Stimulated activated CD8-positive, alpha-beta memory T cell treated with anti-CD3 and anti-CD28 coated beads, Interleukin-15, amount 100 ng/mL, for 4 hours (primary cell): ENCODE measurements around the gene CCDC68.

Source experiments
- DNase-seq, 2 donors: peaks; one replicate each; pipeline ENCODE4 v3.0.0-alpha.2; 2020; ENCODE audit warnings: low read depth in 2 of 2

Gene CCDC68

DNA sequence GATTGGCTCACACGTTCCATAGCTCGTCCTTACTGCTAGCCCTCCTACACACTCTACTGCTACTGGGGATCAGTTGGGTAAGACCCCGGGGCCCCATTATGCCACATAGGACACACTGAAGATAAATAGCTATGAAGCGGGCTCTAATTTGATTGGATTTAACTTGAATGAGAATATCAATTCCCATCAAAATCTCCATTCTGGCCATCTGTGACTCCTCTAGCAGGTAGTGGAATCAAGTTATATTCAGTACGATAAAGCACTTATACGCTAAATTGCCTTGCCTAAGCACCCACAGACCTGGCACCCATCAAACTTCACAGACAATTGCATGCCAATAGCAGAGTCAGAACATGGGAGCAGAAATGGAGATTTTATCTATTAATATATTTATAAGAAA, 39.8 kb downstream of the CCDC68 start:
- DNase-seq: no peak

DNA sequence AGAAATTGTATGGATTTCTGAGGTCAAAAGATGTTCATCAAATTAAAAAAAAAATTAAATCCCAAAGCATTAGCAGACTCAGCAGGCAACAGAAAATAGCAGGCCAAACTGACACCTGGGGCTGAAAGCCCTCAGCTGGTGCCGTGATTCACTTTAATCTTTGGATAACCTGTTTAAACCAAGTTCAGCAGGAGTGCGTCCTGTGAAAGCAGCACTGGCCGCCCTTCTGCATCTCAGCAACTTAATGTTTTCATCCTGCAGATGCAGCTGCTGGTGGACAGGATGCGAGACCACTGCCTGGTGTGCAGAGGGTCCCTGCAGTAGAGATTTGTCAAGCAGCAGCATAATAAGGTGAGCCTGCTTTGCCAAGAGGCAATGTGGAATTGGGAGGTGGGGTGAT, 41.2 kb downstream of the CCDC68 start:
- no peak for DNase-seq

DNA sequence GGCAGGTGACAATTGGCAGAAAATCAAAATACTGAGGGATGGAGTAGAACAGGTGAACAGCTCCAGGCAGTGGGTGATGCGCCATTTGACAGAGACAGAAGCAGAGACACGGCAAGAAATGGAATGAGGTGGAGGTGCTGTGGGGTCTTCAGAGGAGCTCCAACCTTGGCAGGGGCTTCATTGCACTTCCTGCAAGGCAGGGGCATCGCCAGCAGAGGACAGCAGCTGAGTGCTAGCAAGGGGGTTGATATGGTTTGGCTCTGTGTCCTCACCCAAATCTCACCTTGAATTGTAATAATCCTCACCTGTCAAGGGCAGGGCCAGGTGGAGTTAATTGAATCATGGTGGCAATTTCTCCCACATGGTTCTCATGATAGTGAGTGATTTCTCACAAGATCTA, 42.8 kb downstream of the CCDC68 start:
- no peak for DNase-seq

DNA sequence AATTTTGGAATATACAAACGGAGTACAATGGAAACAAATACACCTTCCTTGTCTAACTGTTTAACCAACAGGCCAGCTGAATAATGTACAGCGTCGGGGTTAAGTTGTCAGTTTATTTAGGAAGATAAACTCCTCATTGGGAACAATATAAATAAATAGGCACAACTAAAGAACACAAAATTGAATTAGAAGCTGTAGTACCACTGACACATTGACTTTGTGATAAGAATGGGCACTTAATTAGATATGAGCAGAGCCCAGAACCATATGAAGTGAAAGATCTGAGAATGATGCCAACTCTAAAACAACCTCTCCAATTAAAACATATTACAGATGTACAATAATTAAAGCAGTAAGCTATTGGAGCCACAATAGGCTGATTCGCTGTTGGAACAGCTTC, 44.4 kb downstream of the CCDC68 start:
- DNase-seq: no peak

DNA sequence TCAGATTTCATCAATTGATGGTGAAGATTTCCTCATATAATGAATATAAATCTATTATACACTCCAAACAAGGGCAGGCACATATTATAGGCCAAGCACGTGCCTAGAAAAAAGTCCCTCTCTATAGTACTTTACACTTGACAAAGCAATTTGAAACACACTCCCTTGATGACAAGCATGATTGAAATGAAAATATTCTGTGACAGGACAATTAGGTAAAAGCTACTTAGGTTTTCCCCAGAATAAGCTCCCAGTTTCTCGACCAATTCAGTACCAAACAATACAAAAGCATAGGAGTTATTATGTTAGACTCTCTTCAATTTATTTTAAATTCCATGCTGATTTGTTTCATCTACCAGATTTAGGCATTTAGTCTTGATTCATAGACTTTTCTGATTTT, 47.7 kb downstream of the CCDC68 start:
- no peak for DNase-seq

DNA sequence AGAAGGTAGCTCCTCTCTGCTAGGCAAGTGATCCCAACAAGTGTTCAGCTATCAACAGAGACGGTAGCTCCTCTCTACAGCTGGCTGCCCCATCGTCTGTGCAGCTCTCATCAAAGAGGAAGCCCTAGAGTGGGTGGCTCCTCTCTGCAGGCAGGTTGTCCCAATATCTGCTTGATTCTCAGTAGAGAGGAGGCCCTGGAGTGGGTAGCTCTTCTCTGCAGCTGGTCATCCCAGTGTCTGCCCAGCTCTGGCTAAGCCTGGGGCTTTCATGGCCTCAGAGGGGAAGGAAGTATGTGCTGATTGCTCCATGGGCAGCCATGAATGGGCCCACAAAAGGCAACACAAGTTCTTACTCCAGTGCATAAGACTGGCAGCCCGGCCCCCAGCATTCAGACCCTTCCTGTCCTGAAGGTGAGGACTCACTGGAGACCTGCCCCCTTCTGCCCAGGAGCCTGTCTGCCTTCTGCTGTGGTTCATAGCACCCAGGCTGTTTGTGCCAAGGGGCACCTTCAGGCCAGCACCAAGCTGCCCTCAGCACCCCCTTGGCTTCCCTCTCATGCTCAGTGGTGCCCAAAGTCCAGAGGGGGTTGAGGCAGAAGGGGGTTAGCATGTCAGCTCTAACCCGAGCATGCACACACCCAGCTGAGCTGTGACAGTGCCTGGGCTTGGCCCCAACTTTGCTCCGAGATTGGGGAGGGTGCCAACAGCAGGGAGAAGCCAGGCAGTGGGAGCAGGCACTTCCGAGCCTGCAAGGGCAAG, 48.9 kb downstream of the CCDC68 start:
- DNase-seq: no peak

DNA sequence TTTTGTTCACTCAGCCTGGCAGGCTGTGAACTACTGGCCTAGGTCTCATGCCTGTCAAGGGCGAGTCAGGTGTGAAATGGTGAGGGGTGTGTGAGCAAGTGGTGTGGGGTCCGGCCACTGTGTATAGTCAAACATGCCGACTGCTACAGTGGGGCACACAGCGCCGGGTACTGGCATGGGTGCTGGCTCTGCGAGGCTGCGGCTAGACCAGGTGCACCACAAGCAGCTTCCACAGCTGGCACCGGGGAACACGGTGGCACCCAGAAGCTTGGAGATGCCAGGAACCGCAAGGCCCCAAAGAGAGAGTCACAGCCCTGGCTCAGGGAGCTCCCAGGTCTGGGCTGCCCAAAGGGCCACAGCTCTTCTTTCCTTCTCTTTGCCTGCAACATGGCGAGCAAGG, 49.7 kb downstream of the CCDC68 start:
- DNase-seq: no peak

DNA sequence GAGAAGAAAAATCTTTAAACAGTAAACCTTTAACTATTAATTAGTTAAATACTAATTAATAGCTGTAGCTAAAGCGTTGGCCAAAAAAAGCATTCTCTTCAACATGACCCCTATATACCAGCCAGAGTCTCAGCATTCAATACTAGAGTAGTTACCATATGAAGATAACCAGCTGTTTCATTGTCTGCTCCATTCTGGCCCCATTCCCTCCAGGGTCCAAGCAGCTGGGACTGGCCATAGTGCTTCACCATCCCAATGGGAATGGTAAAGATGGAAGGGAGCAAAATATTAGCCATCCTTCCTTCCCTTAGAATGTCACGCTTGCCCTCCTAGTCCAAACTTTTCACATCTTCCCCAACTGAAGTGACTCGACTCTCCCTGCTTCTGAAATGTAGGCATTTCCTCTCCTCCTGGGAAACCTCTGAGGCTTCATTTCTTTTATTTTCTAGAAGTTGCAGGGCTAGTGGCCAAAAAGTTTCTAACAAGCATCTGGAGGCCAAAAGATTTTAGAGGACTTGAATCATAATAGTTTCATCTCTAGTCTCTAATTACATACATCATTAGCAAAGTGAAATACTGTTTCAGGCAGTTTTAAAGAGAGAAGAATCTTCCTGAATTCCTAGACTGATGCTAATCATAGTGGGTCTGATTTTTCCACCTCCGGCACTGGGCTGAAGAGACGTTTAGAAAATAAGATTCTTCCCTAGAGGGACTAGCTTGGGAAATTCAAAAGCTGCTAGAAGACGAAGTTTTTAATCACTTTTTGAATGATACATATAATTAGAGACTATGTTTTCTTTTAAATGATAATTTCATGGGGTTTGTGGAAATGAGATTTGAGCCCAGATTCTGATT, 52.7 kb downstream of the CCDC68 start:
- no peak for DNase-seq

DNA sequence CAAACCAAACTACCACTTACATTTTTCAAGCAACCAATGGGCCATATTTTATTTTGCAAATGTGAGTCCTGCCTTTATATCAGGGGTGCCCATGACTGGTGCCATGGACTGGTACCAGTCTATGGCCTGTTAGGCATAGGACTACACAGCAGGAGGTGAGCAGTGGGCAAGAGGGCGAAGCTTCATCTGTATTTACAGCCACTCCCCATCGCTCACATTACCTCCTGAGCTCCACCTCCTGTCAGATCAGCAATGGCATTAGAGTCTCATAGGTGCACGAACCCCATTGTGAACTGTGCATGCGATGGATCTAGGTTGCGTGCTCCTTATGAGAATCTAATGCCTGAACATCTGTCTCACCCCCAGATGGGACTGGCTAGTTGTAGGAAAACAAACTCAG, 53.6 kb downstream of the CCDC68 start:
- no peak for DNase-seq

DNA sequence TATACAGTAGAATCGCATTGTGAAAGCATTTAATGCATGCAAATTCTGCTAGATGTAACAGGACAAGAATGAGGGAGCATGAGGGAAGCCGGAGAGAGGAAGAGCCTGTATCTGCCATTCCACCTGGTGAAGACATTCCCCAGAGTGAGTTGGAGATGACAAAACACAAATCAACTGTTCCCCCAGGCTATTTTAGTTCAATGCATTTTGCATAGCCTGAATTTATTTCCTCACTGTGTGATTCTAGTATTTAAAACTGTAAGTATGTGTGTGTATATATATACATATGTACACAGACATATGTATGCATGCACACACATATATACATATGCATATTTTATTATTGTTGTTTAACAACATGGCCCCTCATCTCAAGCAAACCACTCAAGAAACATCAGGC, 54.7 kb downstream of the CCDC68 start:
- no peak for DNase-seq

DNA sequence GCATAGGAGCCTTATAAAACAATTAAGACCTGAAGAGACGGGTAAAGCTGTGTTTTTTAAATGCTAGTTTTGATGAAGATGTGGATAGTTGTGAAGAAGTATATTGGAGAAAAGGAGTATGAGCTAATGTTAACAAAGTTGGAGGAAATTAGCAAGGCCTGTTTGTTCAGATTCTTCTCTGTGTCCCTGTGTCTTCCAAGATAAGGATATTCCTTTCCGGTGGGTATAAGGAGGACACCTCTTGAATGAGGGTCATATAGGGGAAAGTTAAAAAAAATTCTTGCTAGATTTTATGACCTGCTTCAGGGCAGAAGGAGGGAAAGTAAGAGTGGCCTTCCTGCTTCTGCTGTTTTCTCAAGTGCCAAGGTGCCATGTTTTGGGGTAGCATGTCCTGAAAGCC, 59.0 kb downstream of the CCDC68 start:
- no peak for DNase-seq

DNA sequence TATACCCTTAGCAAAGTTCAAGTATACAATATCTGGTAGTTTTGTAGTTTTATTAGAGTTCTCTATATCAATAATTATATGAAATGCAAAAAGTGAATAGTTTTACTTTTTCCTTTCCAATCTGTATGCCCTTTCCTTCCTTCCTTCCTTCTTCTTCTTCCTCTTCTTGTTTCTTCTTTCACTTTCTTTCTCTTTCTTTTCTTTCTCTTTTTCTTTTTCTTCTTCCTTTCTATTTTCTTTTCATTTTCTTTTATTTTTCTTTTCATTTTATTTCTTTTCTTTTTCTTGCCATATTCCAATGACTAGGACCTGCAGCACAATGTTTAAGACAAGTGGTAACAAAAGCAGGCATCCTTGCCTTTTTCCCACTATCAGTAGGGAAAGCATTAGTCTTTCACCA, 59.8 kb downstream of the CCDC68 start:
- no peak for DNase-seq

DNA sequence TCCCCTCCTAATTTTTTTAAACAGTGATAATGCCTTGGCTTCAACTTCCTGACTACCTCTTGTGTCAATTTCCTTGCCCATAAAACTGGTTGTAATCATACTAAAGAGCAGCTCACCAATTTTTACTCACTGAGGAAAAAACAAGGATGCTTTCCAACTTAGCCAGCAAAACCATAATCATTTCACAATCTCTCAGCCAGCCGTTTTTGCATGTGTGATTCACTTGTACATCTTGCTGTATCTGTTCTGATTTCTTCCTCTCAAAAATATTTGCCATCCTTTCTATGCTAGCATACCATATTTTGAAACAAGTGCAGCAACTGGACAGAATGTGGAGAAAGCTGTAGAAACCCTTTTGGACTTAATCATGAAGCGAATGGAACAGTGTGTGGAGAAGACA, 70.3 kb downstream of the CCDC68 start:
- DNase-seq: no peak

DNA sequence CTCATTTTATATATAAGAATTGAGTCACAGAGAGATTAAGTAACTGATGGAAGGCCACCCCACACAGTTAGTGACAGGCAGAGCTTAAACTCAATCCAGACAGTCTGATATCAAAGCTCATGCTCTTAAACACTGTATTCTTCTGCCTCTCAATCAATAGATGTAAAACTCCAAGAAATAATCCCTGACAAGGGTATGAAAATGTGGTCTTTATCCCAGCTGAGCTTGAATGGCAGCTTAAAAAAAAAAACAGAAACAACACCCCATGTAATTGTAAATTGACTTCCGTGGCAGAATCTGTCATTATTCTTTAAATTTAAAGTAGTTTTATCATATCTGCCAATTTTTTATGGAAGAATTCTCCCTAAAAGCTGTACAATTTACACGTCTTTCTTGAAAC, 70.9 kb downstream of the CCDC68 start:
- DNase-seq: no peak

DNA sequence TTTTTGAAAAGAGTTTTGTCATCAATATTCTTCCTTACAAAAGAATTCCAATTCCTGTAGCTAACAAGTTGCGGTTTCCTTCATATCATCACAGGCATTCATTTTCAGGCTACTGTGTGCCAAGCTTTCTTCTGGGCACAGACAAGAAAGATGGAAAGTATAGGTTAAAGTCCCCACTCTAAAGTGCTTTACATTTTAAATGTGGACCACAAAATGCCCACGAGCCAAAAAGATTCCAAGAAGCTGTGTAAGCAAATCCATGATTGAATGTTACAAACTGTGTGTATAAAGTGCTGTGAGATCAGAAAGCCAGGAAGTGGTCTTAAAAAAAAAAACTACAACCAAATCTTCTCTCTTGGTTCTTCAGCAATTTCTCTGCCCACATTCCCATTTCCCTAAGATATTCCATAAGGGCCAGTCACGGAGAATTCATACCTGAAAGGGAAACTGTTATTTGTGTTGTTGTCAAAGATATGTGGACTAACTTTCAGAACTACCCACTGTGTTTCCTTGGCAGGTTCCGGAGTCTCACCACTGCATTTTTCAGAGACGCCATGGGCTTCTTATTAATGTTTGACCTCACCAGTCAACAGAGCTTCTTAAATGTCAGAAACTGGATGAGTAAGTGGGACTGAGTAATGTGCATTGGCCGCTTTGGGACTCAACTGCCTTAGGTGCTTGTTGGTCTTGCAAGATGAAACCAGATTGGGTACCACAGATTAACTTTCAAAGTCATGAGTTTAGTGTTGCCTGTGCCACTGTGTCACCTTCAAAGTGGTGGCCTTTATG, 75.3 kb downstream of the CCDC68 start:
- no peak for DNase-seq

DNA sequence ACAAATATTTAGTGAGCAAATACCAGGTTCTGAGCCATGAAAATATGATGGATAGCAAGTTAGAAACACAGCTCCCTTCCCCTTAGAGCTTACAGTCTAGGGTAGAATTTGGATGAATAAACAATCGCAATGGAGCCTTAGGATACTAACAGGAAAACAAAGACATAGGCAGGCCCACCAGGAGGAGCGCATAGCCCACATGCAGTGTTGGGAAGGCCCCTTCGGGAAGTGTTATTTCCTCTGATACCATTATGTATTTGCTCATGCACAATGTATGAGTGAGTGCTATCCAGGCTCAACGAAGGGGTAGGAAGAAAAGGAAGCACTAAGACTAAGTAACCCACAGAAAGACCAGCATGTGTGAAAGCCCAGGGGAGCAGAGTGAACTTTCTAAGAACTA, 76.9 kb downstream of the CCDC68 start:
- DNase-seq: no peak

DNA sequence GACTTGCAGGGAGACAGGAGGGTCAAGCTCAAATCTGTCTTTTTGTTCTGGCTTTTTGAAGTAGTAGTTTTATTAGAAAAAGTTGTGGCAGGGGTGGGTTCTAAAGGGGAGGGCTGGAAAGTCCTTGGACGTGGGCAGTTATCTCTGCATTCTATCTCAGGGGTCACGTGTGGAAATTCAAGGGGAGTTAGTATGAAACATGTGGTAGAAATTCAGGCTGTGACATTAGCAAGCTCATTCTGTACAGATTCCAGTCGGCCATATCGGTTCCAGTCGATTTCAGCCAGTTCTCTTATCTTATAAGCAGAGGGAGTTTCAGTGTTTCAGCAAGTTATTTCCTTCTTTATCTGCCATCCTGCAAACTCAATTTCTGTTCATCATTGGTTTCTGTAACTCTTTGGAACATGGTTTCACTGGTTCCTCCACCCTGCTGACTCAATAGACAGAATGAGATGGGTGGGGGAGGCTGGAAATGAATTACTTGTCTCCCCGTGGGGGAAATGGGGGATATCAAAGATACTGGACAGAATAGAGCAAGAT, 78.0 kb downstream of the CCDC68 start:
- no peak for DNase-seq

DNA sequence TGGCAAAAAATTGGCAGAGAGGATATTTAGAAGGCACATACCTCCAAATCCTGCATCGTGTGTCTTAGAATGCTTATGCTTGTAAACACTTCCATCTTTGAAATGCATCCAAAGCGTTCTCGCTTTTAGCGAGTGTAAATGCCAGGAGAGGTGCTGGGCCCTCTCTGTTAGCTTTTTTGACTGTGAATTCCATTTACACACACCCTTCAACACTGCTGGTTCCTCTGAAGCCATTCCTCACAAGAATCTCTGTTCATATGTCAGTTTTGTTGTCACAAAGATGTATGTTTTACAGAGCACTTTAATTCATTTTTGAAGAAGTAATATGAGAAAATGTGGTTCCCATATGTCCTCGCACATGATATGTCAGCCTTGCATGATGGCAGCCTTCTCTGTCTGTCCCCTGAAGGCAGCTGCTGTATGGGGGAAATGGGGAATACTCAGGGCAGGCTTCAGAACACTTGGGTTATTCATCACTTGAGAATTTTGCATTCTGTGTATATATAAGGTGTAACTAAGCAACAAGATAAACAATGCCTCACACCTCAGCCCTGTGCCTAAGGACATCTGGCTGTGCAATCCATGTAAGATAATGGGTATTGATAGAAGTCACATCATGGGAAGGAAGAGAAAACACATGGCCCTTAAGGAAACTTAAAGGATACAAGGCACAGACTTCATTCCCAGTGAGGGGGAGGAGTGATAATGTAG, 78.7 kb downstream of the CCDC68 start:
- no peak for DNase-seq

DNA sequence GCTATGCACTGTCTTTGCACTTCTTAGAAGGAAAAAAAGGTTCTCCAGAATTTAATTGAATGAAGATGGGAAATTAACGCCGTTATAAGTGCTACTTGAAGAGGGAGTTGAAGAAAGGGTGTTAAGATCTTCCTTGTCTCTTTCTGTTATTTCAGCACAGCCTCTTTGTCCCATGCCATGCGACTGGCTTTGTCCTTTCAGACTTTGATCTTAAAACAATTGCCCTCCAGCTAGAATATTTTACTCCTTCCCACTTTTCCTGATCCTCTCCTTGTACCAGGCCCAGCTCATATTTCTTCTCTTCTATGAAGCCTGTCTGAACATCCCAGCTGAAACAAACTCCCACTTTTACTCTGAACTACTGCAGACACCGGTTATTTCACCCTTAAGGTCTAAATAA, 79.6 kb downstream of the CCDC68 start:
- DNase-seq: no peak

DNA sequence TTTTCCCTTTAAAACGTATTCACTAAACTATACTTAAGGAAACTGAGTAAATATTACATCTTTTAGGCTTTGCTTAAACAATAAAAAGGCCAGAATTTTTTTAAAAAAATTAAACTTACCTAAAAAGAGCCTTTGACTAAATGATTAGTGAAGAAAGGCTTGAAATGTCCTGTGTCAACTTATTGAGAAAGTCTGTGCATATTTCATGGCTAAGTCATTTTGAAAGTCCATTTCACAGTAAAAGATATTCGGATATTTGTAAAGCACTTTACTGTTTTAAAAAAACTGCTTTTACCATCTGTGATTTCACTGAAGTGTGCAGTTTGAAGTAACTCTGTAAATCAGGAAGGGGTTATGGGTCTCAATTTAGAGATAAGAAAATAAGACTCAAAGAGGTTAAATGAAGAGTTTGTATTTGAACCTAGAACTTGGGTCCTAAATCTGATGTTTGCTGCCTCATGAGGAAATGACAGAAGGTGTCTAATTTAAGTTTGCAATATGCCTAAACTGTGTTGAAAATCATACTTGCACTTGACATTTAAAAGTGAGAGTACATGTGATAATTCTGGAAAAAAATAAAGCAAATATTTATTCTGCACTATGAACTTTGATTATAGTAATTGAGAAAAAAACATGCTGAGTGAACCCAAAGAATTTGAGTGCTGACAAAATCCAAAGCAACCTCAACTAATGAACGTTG, 80.5 kb downstream of the CCDC68 start:
- DNase-seq: no peak

DNA sequence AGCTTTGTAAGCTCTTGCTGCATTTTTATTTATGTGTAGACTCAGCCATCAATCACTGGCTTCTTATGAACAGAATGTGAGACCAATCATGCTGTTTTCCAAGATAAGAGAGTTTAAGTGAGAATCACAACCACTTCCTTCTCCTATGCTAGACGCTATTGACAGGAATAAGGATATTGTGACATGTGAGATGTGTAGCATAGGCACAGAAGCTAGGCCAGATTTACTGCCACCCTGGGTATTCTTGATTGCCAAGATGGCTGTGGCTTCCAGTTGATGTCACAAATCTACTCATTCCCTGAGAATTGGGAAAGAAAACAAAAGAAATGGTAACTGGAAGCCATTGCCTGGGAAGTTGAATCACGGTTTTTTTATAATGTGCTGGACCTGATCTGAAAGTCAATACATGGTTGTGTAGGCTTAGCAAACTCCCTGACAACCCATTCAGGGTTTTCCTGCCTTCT, 81.1 kb downstream of the CCDC68 start:
- no peak for DNase-seq
